Caco-2 (cell line): Measurements from ENCODE around the gene FNDC3B. TPM values are rescaled to one million over a fixed set of nuclear protein-coding genes. Genes with fewer than 3 reads are reported as not detected.
A peak's percentile ranks its signal among the peaks of the same experiment; 100 is the strongest.

Experiments
- BruUV-seq: library from RNA; stranded (reverse); fragments of 400-500 nt; replicated peaks from 2 replicates; lab custom pipeline; 2021; lab: Mats Ljungman, UMichigan
- CTCF ChIA-PET: fragments of 300-600 bp; sonication (Branson Sonifier 250); formaldehyde crosslinking; loops from one replicate; lab custom pipeline; 2022; ENCODE audit warnings: antibody characterized with exemption; lab: Charles Lee
- POLR2A ChIA-PET: fragments of 300-600 bp; sonication (Branson Sonifier 250); formaldehyde crosslinking; loops from one replicate; lab custom pipeline; 2022; ENCODE audit warnings: antibody characterized with exemption; lab: Charles Lee
- DNase-seq, 2 experiments: peaks; one replicate each; pipeline versions ENCODE4 v3.0.0 to v3.0.0-alpha.2; 2020 to 2022
- H3K27me3 ChIP-seq: replicated peaks from 2 replicates; pipeline ENCODE4 v1.6.0; 2011; ENCODE audit warnings: low read length; ENCODE audit not compliant: control insufficient read depth, insufficient read depth
- H3K36me3 ChIP-seq: 2 replicates; pipeline ENCODE4 v1.5.1; 2011; ENCODE audit warnings: low read length; ENCODE audit not compliant: control insufficient read depth, insufficient read depth
- H3K4me1 ChIP-seq: fragments of 250-450 bp; sonication (Bioruptor Pico); 2 replicates; pipeline ENCODE4 v1.5.1; 2020; ENCODE audit warnings: mild to moderate bottlenecking
- H3K4me3 ChIP-seq: 2 replicates; pipeline ENCODE4 v1.5.1; 2011; ENCODE audit warnings: low read depth, mild to moderate bottlenecking, control low read depth, low read length
- H3K9me3 ChIP-seq: fragments of 250-450 bp; sonication (Bioruptor Pico); 2 replicates; pipeline ENCODE4 v1.5.1; 2020; ENCODE audit warnings: mild to moderate bottlenecking, moderate library complexity
- H3K27ac Mint-ChIP-seq: one replicate; pipeline ENCODE4 v1.8.0; 2022; ENCODE audit warnings: mixed read lengths; ENCODE audit not compliant: unreplicated experiment
- H3K27me3 Mint-ChIP-seq: one replicate; pipeline ENCODE4 v1.8.0; 2022; ENCODE audit warnings: mixed read lengths; ENCODE audit not compliant: insufficient read depth, unreplicated experiment
- H3K36me3 Mint-ChIP-seq: one replicate; pipeline ENCODE4 v1.8.0; 2022; ENCODE audit warnings: mild to moderate bottlenecking, mixed read lengths; ENCODE audit not compliant: insufficient read depth, unreplicated experiment
- H3K4me1 Mint-ChIP-seq: one replicate; pipeline ENCODE4 v1.8.0; 2022; ENCODE audit warnings: low read depth, mixed read lengths; ENCODE audit not compliant: unreplicated experiment
- H3K4me3 Mint-ChIP-seq: one replicate; pipeline ENCODE4 v1.8.0; 2022; ENCODE audit warnings: mild to moderate bottlenecking, moderate library complexity, mixed read lengths; ENCODE audit not compliant: unreplicated experiment
- H3K9me3 Mint-ChIP-seq: one replicate; pipeline ENCODE4 v1.8.0; 2022; ENCODE audit warnings: mixed read lengths; ENCODE audit not compliant: unreplicated experiment
- intact Hi-C: fragments of 100-400 bp; cut with micrococcal nuclease; formaldehyde crosslinking; loops from one replicate; pipeline ENCODE4 v1.10.0; 2022; ENCODE audit not compliant: unreplicated experiment
- total RNA-seq: library from RNA; stranded (reverse); gene quantifications from 2 replicates; pipeline ENCODE4 v1.2.3, GENCODE V29; 2022
- TF ChIP-seq, protein P1 (sequence below), 2 experiments: fragments of 200-600 bp in 1 of 2; IDR thresholded peaks; 1 replicate in 1 of 2; 2 replicates in 1 of 2; pipeline versions ENCODE4 v1.5.1 to v1.8.0; 2011 to 2022; ENCODE audit warnings: antibody characterized with exemption in 1 of 2, control low read depth in 1 of 2, inconsistent platforms in 1 of 2, low read depth in 1 of 2, low read length in 1 of 2, mild to moderate bottlenecking in 1 of 2, moderate library complexity in 1 of 2; ENCODE audit not compliant: insufficient read depth in 1 of 2, severe bottlenecking in 1 of 2, unreplicated experiment in 1 of 2

The FNDC3B gene
- total RNA-seq, 1 experiment from 2014 or later: 59.8 TPM

DNA sequence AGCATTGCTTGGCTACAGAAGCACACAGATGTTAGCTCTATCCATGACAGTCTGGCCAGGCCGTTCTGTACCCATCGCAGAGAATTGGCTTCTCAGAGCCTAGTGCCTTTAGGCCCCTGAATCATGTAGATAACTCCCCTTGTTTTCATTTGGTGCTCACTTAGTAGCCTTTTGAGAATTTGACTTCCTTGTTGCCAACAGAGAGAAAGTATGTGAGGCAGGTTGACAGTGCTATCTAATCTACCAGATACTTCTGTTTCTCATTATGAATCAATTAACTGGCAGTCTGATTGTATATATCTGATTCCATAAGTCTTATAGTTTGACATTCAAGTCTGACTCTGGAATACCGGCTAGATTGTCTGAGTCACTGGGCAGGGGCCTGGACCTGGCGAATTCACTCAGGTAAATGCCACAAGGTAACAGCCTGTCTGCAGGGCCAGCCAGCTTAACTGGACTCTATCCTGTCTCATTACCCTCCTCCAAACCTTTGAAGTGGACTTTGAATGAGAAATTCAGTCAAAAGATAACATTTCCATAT lies 248.6 kb downstream of the FNDC3B start:
- Mint-ChIP-seq H3K36me3 (peaks cover 42% of the 10 kb centered on the region), H3K27ac (no peak overlapping the region), H3K9me3 (no peaks in the 10 kb centered on the region), H3K4me1 (peaks cover 7% of the 10 kb centered on the region), H3K4me3 (no peak overlapping the region), H3K27me3 (no peaks in the 10 kb centered on the region)
- no peaks in the 10 kb centered on the region for H3K36me3 ChIP-seq
- TF ChIP-seq, protein P1, sequence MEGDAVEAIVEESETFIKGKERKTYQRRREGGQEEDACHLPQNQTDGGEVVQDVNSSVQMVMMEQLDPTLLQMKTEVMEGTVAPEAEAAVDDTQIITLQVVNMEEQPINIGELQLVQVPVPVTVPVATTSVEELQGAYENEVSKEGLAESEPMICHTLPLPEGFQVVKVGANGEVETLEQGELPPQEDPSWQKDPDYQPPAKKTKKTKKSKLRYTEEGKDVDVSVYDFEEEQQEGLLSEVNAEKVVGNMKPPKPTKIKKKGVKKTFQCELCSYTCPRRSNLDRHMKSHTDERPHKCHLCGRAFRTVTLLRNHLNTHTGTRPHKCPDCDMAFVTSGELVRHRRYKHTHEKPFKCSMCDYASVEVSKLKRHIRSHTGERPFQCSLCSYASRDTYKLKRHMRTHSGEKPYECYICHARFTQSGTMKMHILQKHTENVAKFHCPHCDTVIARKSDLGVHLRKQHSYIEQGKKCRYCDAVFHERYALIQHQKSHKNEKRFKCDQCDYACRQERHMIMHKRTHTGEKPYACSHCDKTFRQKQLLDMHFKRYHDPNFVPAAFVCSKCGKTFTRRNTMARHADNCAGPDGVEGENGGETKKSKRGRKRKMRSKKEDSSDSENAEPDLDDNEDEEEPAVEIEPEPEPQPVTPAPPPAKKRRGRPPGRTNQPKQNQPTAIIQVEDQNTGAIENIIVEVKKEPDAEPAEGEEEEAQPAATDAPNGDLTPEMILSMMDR (IDR thresholded peaks at IDR 0.05; ENCODE audit: insufficient read depth in 1 of 2, low read depth in 1 of 2, low read length in 1 of 2, severe bottlenecking in 1 of 2, unreplicated experiment in 1 of 2): no peak
- ChIA-PET CTCF (interaction anchor here (0.6 kb wide), 1 partner anchor 281 kb away, joined by 11 read pairs; no protein-coding TSS in a partner anchor), POLR2A (no interaction called here)
- H3K27me3 ChIP-seq: no peaks in the 10 kb centered on the region
- H3K4me1 ChIP-seq: no peaks in the 10 kb centered on the region
- BruUV-seq: no TSS peak
- intact Hi-C loops: no loop called here
- H3K4me3 ChIP-seq: no peak overlapping the region
- H3K9me3 ChIP-seq: no peaks in the 10 kb centered on the region
- no peak for DNase-seq

DNA sequence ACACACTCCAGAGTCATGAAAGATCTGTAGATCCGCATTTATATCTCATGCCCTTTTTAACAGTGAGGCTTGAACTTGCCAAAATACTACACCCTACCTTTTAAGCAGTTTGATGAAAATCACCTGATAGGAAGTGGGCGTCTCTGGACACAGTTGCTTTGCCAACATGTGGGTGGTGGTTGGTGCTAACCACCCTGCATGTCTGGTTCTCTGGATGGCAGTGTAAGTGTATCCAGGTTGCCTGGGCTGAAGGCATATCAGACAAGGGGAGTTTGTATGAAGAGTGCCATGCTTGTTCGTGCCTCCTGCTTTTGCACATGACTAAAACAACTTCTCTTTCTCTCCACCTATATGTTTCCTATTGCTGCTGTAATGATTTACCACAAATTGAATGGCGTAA lies 249.3 kb downstream of the FNDC3B start:
- peaks cover 42% of the 10 kb centered on the region for H3K36me3 Mint-ChIP-seq
- no peaks in the 10 kb centered on the region for H3K9me3 Mint-ChIP-seq
- TF ChIP-seq, protein P1 (IDR thresholded peaks at IDR 0.05; ENCODE audit: insufficient read depth in 1 of 2, low read depth in 1 of 2, low read length in 1 of 2, severe bottlenecking in 1 of 2, unreplicated experiment in 1 of 2): no peak
- no peaks in the 10 kb centered on the region for H3K27me3 Mint-ChIP-seq
- CTCF ChIA-PET: no interaction called here
- no peaks in the 10 kb centered on the region for H3K36me3 ChIP-seq
- no peak overlapping the region for H3K4me3 Mint-ChIP-seq
- POLR2A ChIA-PET: no interaction called here
- H3K9me3 ChIP-seq: no peaks in the 10 kb centered on the region
- H3K4me3 ChIP-seq: no peak overlapping the region
- DNase-seq: no peak
- BruUV-seq: no TSS peak
- no peak overlapping the region for H3K27ac Mint-ChIP-seq
- H3K4me1 Mint-ChIP-seq: peaks cover 7% of the 10 kb centered on the region
- no peaks in the 10 kb centered on the region for H3K4me1 ChIP-seq
- H3K27me3 ChIP-seq: no peaks in the 10 kb centered on the region
- intact Hi-C loops: no loop called here

DNA sequence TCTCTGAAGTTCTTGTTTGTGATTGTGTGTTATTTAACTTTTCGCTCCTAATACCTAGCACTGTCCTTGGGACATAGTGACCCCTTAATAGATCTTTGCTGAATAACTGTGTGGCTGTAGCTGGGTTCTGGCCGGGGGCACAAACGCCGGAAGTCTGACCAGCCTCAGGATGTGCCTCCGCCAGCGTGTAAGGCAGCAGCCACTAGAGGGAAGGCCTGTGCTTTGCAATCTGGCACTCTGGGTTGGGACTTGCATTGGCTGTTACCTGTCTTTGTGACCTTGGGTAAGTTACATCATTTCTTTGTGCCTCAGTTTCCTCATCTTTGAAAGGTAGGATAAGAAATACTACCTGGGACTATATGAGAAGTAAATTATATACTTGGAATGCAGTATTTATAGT lies 250.2 kb downstream of the FNDC3B start:
- H3K9me3 Mint-ChIP-seq: no peaks in the 10 kb centered on the region
- Histone ChIP-seq H3K4me1 (no peaks in the 10 kb centered on the region), H3K27me3 (no peaks in the 10 kb centered on the region), H3K36me3 (no peaks in the 10 kb centered on the region), H3K9me3 (no peaks in the 10 kb centered on the region), H3K4me3 (no peak overlapping the region)
- ChIA-PET CTCF (no interaction called here), POLR2A (no interaction called here)
- no TSS peak for BruUV-seq
- H3K27me3 Mint-ChIP-seq: no peaks in the 10 kb centered on the region
- H3K36me3 Mint-ChIP-seq: peaks cover 41% of the 10 kb centered on the region
- peak in 1 of 2 experiments; percentile 23 for DNase-seq
- no peak overlapping the region for H3K4me3 Mint-ChIP-seq
- no peak overlapping the region for H3K27ac Mint-ChIP-seq
- intact Hi-C loops: no loop called here
- TF ChIP-seq, protein P1 (IDR thresholded peaks at IDR 0.05; ENCODE audit: insufficient read depth in 1 of 2, low read depth in 1 of 2, low read length in 1 of 2, severe bottlenecking in 1 of 2, unreplicated experiment in 1 of 2): peak in 1 of 2 experiments; percentile 48
- H3K4me1 Mint-ChIP-seq: peaks cover 7% of the 10 kb centered on the region
